Measurements from ENCODE around the gene GPRC5A.

The GPRC5A gene

GRCh38 chr12:12939888-12940287, 48.5 kb downstream of the GPRC5A start:
- Mint-ChIP-seq H3K9me3 (no peaks in the 10 kb centered on the region), H3K27ac (no peak overlapping the region), H3K27me3 (no peaks in the 10 kb centered on the region), H3K4me3 (no peak overlapping the region), H3K36me3 (no peaks in the 10 kb centered on the region), H3K4me1 (no peaks in the 10 kb centered on the region)

- Mint-ChIP-seq H3K27me3 (peaks cover 1% of the 10 kb centered on the region), H3K4me1 (no peaks in the 10 kb centered on the region), H3K4me3 (no peak overlapping the region), H3K36me3 (no peaks in the 10 kb centered on the region), H3K9me3 (no peaks in the 10 kb centered on the region), H3K27ac (no peak overlapping the region)
These were observed 50.3 kb downstream of the GPRC5A start for GRCh38 chr12:12941450-12942350.

- H3K27ac Mint-ChIP-seq, result no peak overlapping the region
- H3K4me1 Mint-ChIP-seq, result no peaks in the 10 kb centered on the region
- no peak overlapping the region for H3K4me3 Mint-ChIP-seq
- peaks cover 1% of the 10 kb centered on the region for H3K27me3 Mint-ChIP-seq
- no peaks in the 10 kb centered on the region for H3K9me3 Mint-ChIP-seq
- no peaks in the 10 kb centered on the region for H3K36me3 Mint-ChIP-seq
These were observed 52.4 kb downstream of the GPRC5A start for GRCh38 chr12:12943586-12944260.

- H3K27ac Mint-ChIP-seq, result no peak overlapping the region
- no peaks in the 10 kb centered on the region for H3K4me1 Mint-ChIP-seq
- H3K9me3 Mint-ChIP-seq, result no peaks in the 10 kb centered on the region
- no peaks in the 10 kb centered on the region for H3K36me3 Mint-ChIP-seq
- H3K4me3 Mint-ChIP-seq, result no peak overlapping the region
- peaks cover 1% of the 10 kb centered on the region for H3K27me3 Mint-ChIP-seq
These were observed 54.2 kb downstream of the GPRC5A start for GRCh38 chr12:12945591-12945990.

- Mint-ChIP-seq H3K27me3 (peaks cover 1% of the 10 kb centered on the region), H3K27ac (no peak overlapping the region), H3K36me3 (no peaks in the 10 kb centered on the region), H3K4me3 (no peak overlapping the region), H3K4me1 (no peaks in the 10 kb centered on the region), H3K9me3 (no peaks in the 10 kb centered on the region)
These were observed 55.5 kb downstream of the GPRC5A start for GRCh38 chr12:12946686-12947355.

- H3K27me3 Mint-ChIP-seq, result peaks cover 1% of the 10 kb centered on the region
- no peak overlapping the region for H3K27ac Mint-ChIP-seq
- H3K4me3 Mint-ChIP-seq, result no peak overlapping the region
- H3K36me3 Mint-ChIP-seq, result no peaks in the 10 kb centered on the region
- no peaks in the 10 kb centered on the region for H3K9me3 Mint-ChIP-seq
- no peaks in the 10 kb centered on the region for H3K4me1 Mint-ChIP-seq
These were observed 56.5 kb downstream of the GPRC5A start for GRCh38 chr12:12947902-12948301.

GRCh38 chr12:12951504-12951903, 60.1 kb downstream of the GPRC5A start:
- no peaks in the 10 kb centered on the region for H3K4me1 Mint-ChIP-seq
- no peak overlapping the region for H3K27ac Mint-ChIP-seq
- H3K4me3 Mint-ChIP-seq, result no peak overlapping the region
- no peaks in the 10 kb centered on the region for H3K9me3 Mint-ChIP-seq
- H3K27me3 Mint-ChIP-seq, result no peaks in the 10 kb centered on the region
- no peaks in the 10 kb centered on the region for H3K36me3 Mint-ChIP-seq

GRCh38 chr12:12952036-12952435, 60.7 kb downstream of the GPRC5A start, which contains the start of gene GPRC5D:
Gene GPRC5D (minus strand): TSS chr12:12952170. CDS start chr12:12950384, 1,786 bp downstream.
- Mint-ChIP-seq H3K36me3 (no peaks in the 10 kb centered on the region), H3K9me3 (no peaks in the 10 kb centered on the region), H3K4me3 (no peak within 1 kb of the TSS), H3K27me3 (no peaks in the 10 kb centered on the region), H3K27ac (no peak within 1 kb of the TSS), H3K4me1 (no peaks in the 10 kb centered on the region)

- H3K9me3 Mint-ChIP-seq, result no peaks in the 10 kb centered on the region
- H3K4me1 Mint-ChIP-seq, result no peaks in the 10 kb centered on the region
- no peaks in the 10 kb centered on the region for H3K27me3 Mint-ChIP-seq
- H3K36me3 Mint-ChIP-seq, result no peaks in the 10 kb centered on the region
- no peak overlapping the region for H3K27ac Mint-ChIP-seq
- no peak overlapping the region for H3K4me3 Mint-ChIP-seq
These were observed 63.0 kb downstream of the GPRC5A start for GRCh38 chr12:12954356-12954755.

GRCh38 chr12:12954878-12955625, 63.7 kb downstream of the GPRC5A start:
- Mint-ChIP-seq H3K9me3 (no peaks in the 10 kb centered on the region), H3K4me1 (no peaks in the 10 kb centered on the region), H3K27ac (no peak overlapping the region), H3K27me3 (no peaks in the 10 kb centered on the region), H3K36me3 (no peaks in the 10 kb centered on the region), H3K4me3 (no peak overlapping the region)

- Mint-ChIP-seq H3K27ac (no peak overlapping the region), H3K9me3 (no peaks in the 10 kb centered on the region), H3K4me1 (no peaks in the 10 kb centered on the region), H3K27me3 (no peaks in the 10 kb centered on the region), H3K4me3 (no peak overlapping the region), H3K36me3 (no peaks in the 10 kb centered on the region)
These were observed 67.5 kb downstream of the GPRC5A start for GRCh38 chr12:12958886-12959285.

GRCh38 chr12:12960639-12961209, 69.4 kb downstream of the GPRC5A start:
- H3K27me3 Mint-ChIP-seq, result no peaks in the 10 kb centered on the region
- no peaks in the 10 kb centered on the region for H3K36me3 Mint-ChIP-seq
- H3K4me1 Mint-ChIP-seq, result no peaks in the 10 kb centered on the region
- no peak overlapping the region for H3K4me3 Mint-ChIP-seq
- H3K9me3 Mint-ChIP-seq, result no peaks in the 10 kb centered on the region
- no peak overlapping the region for H3K27ac Mint-ChIP-seq

GRCh38 chr12:12964255-12964654, 72.9 kb downstream of the GPRC5A start:
- Mint-ChIP-seq H3K9me3 (no peaks in the 10 kb centered on the region), H3K4me1 (no peaks in the 10 kb centered on the region), H3K36me3 (peaks cover 10% of the 10 kb centered on the region), H3K4me3 (no peak overlapping the region), H3K27me3 (no peaks in the 10 kb centered on the region), H3K27ac (no peak overlapping the region)

- peaks cover 10% of the 10 kb centered on the region for H3K36me3 Mint-ChIP-seq
- H3K9me3 Mint-ChIP-seq, result no peaks in the 10 kb centered on the region
- H3K27me3 Mint-ChIP-seq, result no peaks in the 10 kb centered on the region
- H3K27ac Mint-ChIP-seq, result no peak overlapping the region
- no peaks in the 10 kb centered on the region for H3K4me1 Mint-ChIP-seq
- H3K4me3 Mint-ChIP-seq, result no peak overlapping the region
These were observed 74.5 kb downstream of the GPRC5A start for GRCh38 chr12:12965836-12966235.
